Colonic mucosa (tissue), 4 donors: ENCODE results near the gene FMNL2. TPM values are rescaled to one million over a fixed set of nuclear protein-coding genes. Genes with fewer than 3 reads are reported as not detected.

Source experiments
- DNase-seq: peaks from one replicate; pipeline ENCODE4 v3.0.0-alpha.2; 2020
- H3K27ac ChIP-seq: fragments of 200-600 bp; one replicate; pipeline ENCODE4 v1.8.0; 2021
- H3K27me3 ChIP-seq: fragments of 200-600 bp; one replicate; pipeline ENCODE4 v1.8.0; 2021
- H3K36me3 ChIP-seq: fragments of 200-600 bp; one replicate; pipeline ENCODE4 v1.8.0; 2021
- H3K4me1 ChIP-seq: fragments of 200-600 bp; one replicate; pipeline ENCODE4 v1.8.0; 2021; ENCODE audit warnings: mild to moderate bottlenecking
- H3K4me3 ChIP-seq: fragments of 200-600 bp; one replicate; pipeline ENCODE4 v1.8.0; 2021
- H3K9ac ChIP-seq, 2 donors: one replicate each; pipeline ENCODE4 v1.7.0; 2013; ENCODE audit warnings: control low read depth in 2 of 2, low read depth in 2 of 2, low read length in 2 of 2
- H3K9me3 ChIP-seq: fragments of 200-600 bp; one replicate; pipeline ENCODE4 v1.8.0; 2021
- intact Hi-C: fragments of 100-400 bp; cut with DNase I; formaldehyde crosslinking; loops from one replicate; pipeline ENCODE4 v1.14.1; 2022
- total RNA-seq, 2 donors: library from RNA; stranded (reverse); fragmentation: NEBNext Ultra II Directional in 1 of 2; extraction: Animal tissue kit (Norgen Biotek cat#: 25700) in 1 of 2; gene quantifications; one replicate each; pipeline ENCODE4 v1.2.1, GENCODE V29; 2021
- TF ChIP-seq, protein P1 (sequence below): fragments of 200-600 bp; IDR thresholded peaks from one replicate; pipeline ENCODE4 v1.8.0; 2022; ENCODE audit warnings: antibody characterized with exemption, mild to moderate bottlenecking
- donor health status: healthy.
- donor health status: DM: no; HTN: no; CAD: no.
- donor health status: DM: no; HTN: no; CAD: no.

Gene FMNL2
- total RNA-seq, 2 donors from 2014 or later, result 10.6 to 17.5 TPM

DNA sequence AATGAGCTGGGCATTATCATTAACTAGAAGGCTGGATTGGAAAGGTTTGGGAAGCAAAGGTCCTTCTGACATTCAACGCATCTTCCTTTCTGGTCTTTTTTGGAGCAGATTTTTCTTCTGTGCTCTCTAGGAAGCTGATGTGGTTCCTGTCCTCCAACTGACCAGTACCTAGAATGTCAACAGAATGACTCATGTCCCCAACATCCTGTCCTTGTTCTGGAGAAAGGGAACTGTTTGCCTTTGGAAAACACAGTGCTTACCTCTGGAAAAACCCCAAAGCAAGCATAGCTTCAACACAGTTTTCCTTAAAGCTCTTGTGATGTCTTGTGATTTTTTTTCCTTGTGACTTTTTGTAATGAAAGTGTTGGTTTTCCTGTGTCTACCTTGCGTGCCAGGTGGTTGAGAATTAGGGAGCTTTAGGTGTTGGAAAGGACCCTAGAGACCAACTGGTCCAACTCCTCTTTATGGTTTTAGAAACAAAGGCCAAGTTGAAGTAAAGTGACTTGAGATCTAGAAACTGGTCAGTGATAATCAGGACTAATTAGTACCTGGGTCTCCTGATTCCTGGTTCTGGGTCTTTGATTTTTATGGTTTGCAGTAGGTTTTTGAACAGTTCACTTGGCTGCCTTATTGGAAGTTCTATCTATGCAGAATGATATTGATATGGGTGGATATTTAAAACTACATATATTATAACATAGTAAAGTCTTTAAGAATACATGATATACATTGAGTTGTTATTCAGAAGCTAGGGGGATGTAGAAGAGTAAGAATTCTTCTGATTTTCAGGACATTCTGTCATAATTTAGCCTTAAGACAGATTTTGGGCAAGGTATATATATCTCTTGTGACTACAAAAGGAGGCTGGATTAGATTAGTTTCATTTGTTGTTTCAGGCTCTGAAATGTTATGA lies 70.5 kb downstream of the FMNL2 start:
- no peak overlapping the region for H3K9ac ChIP-seq
- DNase-seq, result peak; percentile 23
- intact Hi-C loops, result no loop called here
- H3K9me3 ChIP-seq, result no peaks in the 10 kb centered on the region
- H3K27me3 ChIP-seq, result no peaks in the 10 kb centered on the region
- no peaks in the 10 kb centered on the region for H3K36me3 ChIP-seq
- TF ChIP-seq, protein P1, sequence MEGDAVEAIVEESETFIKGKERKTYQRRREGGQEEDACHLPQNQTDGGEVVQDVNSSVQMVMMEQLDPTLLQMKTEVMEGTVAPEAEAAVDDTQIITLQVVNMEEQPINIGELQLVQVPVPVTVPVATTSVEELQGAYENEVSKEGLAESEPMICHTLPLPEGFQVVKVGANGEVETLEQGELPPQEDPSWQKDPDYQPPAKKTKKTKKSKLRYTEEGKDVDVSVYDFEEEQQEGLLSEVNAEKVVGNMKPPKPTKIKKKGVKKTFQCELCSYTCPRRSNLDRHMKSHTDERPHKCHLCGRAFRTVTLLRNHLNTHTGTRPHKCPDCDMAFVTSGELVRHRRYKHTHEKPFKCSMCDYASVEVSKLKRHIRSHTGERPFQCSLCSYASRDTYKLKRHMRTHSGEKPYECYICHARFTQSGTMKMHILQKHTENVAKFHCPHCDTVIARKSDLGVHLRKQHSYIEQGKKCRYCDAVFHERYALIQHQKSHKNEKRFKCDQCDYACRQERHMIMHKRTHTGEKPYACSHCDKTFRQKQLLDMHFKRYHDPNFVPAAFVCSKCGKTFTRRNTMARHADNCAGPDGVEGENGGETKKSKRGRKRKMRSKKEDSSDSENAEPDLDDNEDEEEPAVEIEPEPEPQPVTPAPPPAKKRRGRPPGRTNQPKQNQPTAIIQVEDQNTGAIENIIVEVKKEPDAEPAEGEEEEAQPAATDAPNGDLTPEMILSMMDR, result no peak
- H3K27ac ChIP-seq, result peak overlapping the region; percentile 43
- H3K4me3 ChIP-seq, result no peak overlapping the region
- peaks cover 4% of the 10 kb centered on the region for H3K4me1 ChIP-seq

DNA sequence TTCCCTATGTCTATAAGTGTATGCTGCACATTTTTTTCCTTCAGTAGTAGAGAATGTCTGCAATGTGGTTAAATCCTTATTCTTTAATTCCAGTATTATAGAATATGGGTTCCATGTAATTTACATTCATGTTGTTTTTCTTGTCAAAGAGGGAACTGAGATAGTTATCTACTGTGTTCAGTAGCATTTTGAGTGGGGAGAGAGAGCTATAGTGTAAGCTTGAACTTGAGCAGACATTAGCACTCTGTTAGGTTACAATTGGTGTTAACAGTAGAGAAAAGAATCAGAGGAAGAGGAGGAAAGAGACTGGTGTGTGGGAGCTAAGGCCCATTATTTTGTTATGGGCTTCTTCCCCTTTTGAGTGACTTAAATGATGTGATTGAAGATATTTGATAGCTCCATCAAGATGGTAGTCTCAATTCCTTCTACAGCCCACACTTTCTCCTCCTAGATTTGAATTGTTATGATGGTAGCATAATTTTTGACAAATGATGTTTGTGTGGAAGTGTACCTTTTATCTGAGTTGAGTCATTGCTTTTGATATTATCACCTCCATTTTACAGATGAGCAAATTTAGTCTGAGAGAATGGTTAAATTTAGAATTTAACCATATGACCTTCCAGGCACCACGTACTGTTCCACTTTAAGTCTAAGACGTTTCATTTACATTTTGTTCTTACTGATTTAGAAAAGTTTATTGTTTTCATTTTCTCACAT lies 71.3 kb downstream of the FMNL2 start:
- TF ChIP-seq, protein P1, result no peak
- no peaks in the 10 kb centered on the region for H3K27me3 ChIP-seq
- no peak overlapping the region for H3K27ac ChIP-seq
- no peak for DNase-seq
- H3K36me3 ChIP-seq, result no peaks in the 10 kb centered on the region
- no peak overlapping the region for H3K4me3 ChIP-seq
- intact Hi-C loops, result no loop called here
- H3K9me3 ChIP-seq, result no peaks in the 10 kb centered on the region
- H3K4me1 ChIP-seq, result peaks cover 4% of the 10 kb centered on the region
- H3K9ac ChIP-seq, result no peak overlapping the region

DNA sequence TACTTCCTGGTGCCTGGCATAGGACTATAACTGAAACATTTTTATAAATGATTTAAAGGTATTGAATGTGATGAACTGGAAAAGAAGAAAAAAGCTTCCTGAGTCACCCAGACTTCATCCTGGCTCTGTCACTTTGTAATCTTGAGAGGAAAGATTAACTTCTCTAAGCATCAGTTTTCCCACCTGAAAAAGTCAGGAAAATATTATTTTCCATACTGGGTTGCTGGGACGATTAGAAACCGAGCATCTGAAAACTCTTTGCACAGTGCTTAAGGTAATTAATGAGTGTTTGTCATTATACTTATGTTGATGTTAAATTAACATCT lies 71.8 kb downstream of the FMNL2 start:
- peaks cover 7% of the 10 kb centered on the region for H3K4me1 ChIP-seq
- H3K4me3 ChIP-seq, result no peak overlapping the region
- H3K9me3 ChIP-seq, result no peaks in the 10 kb centered on the region
- DNase-seq, result no peak
- intact Hi-C loops, result no loop called here
- H3K27me3 ChIP-seq, result no peaks in the 10 kb centered on the region
- H3K36me3 ChIP-seq, result no peaks in the 10 kb centered on the region
- no peak overlapping the region for H3K9ac ChIP-seq
- H3K27ac ChIP-seq, result no peak overlapping the region
- TF ChIP-seq, protein P1, result no peak

DNA sequence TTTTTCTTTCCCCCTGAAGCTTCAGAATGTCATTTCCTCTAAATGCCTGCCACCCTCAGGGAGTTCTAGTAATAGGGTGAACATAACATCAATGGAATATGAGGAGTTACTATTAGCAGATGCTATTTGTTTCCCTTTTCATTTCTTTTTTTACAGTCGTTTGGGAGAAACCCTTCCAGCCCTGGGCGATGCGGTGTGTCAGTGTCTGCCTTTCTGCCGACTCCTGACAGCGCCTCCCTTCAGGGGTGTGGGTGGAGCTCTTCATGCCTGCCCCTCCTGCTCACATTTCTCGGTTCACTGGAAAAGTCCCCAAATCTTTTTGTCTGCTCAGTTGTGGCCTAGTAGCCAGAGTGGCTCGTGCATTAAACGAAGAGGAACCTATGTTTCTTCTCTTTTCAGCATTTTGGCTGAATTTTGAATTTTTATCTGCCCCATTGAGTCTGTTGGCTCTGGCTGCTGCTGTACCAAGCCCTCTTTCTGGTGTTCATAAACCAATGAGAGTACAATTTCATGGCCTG lies 72.3 kb downstream of the FMNL2 start:
- intact Hi-C loops, result no loop called here
- Histone ChIP-seq H3K9ac (peak overlapping the region in 1 of 2 donors; percentile 53), H3K4me1 (peaks cover 7% of the 10 kb centered on the region), H3K36me3 (no peaks in the 10 kb centered on the region), H3K9me3 (no peaks in the 10 kb centered on the region), H3K4me3 (no peak overlapping the region), H3K27me3 (no peaks in the 10 kb centered on the region), H3K27ac (no peak overlapping the region)
- DNase-seq, result peak; percentile 63
- TF ChIP-seq, protein P1, result no peak

DNA sequence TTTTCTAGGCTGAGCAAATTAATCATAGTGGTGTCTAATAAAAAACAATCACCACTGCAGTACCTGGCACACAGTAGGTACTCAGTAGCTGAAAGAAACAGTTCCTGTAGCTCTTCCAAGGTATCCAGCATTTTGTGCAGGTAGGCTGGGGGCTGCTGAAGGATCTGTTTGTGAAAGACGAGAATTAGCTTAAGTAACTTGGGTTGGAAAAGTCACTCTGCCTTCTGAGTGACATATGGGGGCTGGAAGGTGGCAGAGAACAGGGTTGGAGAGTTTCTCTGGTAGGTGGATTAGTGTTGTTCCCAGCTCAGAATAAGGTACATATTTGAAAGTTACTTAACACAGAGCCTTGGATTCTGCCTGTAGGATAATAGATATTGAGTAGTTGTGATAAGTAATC lies 72.8 kb downstream of the FMNL2 start:
- H3K9me3 ChIP-seq, result no peaks in the 10 kb centered on the region
- H3K27me3 ChIP-seq, result no peaks in the 10 kb centered on the region
- TF ChIP-seq, protein P1, result no peak
- intact Hi-C loops, result no loop called here
- H3K36me3 ChIP-seq, result no peaks in the 10 kb centered on the region
- H3K4me3 ChIP-seq, result no peak overlapping the region
- H3K27ac ChIP-seq, result no peak overlapping the region
- H3K9ac ChIP-seq, result no peak overlapping the region
- peaks cover 7% of the 10 kb centered on the region for H3K4me1 ChIP-seq
- no peak for DNase-seq
